Caco-2 (cell line): ENCODE results near the gene LDAH. TPM values are rescaled to one million over a fixed set of nuclear protein-coding genes. Genes with fewer than 3 reads are reported as not detected.

ENCODE experiments used
- BruUV-seq: library from RNA; stranded (reverse); fragments of 400-500 nt; replicated peaks from 2 replicates; lab custom pipeline; 2021; lab: Mats Ljungman, UMichigan
- CTCF ChIA-PET: fragments of 300-600 bp; sonication (Branson Sonifier 250); formaldehyde crosslinking; loops from one replicate; lab custom pipeline; 2022; ENCODE audit warnings: antibody characterized with exemption; lab: Charles Lee
- POLR2A ChIA-PET: fragments of 300-600 bp; sonication (Branson Sonifier 250); formaldehyde crosslinking; loops from one replicate; lab custom pipeline; 2022; ENCODE audit warnings: antibody characterized with exemption; lab: Charles Lee
- DNase-seq, 2 experiments: peaks; one replicate each; pipeline versions ENCODE4 v3.0.0 to v3.0.0-alpha.2; 2020 to 2022
- H3K27me3 ChIP-seq: replicated peaks from 2 replicates; pipeline ENCODE4 v1.6.0; 2011; ENCODE audit warnings: low read length; ENCODE audit not compliant: control insufficient read depth, insufficient read depth
- H3K36me3 ChIP-seq: 2 replicates; pipeline ENCODE4 v1.5.1; 2011; ENCODE audit warnings: low read length; ENCODE audit not compliant: control insufficient read depth, insufficient read depth
- H3K4me1 ChIP-seq: fragments of 250-450 bp; sonication (Bioruptor Pico); 2 replicates; pipeline ENCODE4 v1.5.1; 2020; ENCODE audit warnings: mild to moderate bottlenecking
- H3K4me3 ChIP-seq: 2 replicates; pipeline ENCODE4 v1.5.1; 2011; ENCODE audit warnings: low read depth, mild to moderate bottlenecking, control low read depth, low read length
- H3K9me3 ChIP-seq: fragments of 250-450 bp; sonication (Bioruptor Pico); 2 replicates; pipeline ENCODE4 v1.5.1; 2020; ENCODE audit warnings: mild to moderate bottlenecking, moderate library complexity
- H3K27ac Mint-ChIP-seq: one replicate; pipeline ENCODE4 v1.8.0; 2022; ENCODE audit warnings: mixed read lengths; ENCODE audit not compliant: unreplicated experiment
- H3K27me3 Mint-ChIP-seq: one replicate; pipeline ENCODE4 v1.8.0; 2022; ENCODE audit warnings: mixed read lengths; ENCODE audit not compliant: insufficient read depth, unreplicated experiment
- H3K36me3 Mint-ChIP-seq: one replicate; pipeline ENCODE4 v1.8.0; 2022; ENCODE audit warnings: mild to moderate bottlenecking, mixed read lengths; ENCODE audit not compliant: insufficient read depth, unreplicated experiment
- H3K4me1 Mint-ChIP-seq: one replicate; pipeline ENCODE4 v1.8.0; 2022; ENCODE audit warnings: low read depth, mixed read lengths; ENCODE audit not compliant: unreplicated experiment
- H3K4me3 Mint-ChIP-seq: one replicate; pipeline ENCODE4 v1.8.0; 2022; ENCODE audit warnings: mild to moderate bottlenecking, moderate library complexity, mixed read lengths; ENCODE audit not compliant: unreplicated experiment
- H3K9me3 Mint-ChIP-seq: one replicate; pipeline ENCODE4 v1.8.0; 2022; ENCODE audit warnings: mixed read lengths; ENCODE audit not compliant: unreplicated experiment
- intact Hi-C: fragments of 100-400 bp; cut with micrococcal nuclease; formaldehyde crosslinking; loops from one replicate; pipeline ENCODE4 v1.10.0; 2022; ENCODE audit not compliant: unreplicated experiment
- total RNA-seq: library from RNA; stranded (reverse); gene quantifications from 2 replicates; pipeline ENCODE4 v1.2.3, GENCODE V29; 2022
- TF ChIP-seq, protein P1 (sequence below), 2 experiments: fragments of 200-600 bp in 1 of 2; IDR thresholded peaks; 1 replicate in 1 of 2; 2 replicates in 1 of 2; pipeline versions ENCODE4 v1.5.1 to v1.8.0; 2011 to 2022; ENCODE audit warnings: antibody characterized with exemption in 1 of 2, control low read depth in 1 of 2, inconsistent platforms in 1 of 2, low read depth in 1 of 2, low read length in 1 of 2, mild to moderate bottlenecking in 1 of 2, moderate library complexity in 1 of 2; ENCODE audit not compliant: insufficient read depth in 1 of 2, severe bottlenecking in 1 of 2, unreplicated experiment in 1 of 2

The LDAH gene
- total RNA-seq, 1 experiment from 2014 or later: 40.5 TPM

DNA sequence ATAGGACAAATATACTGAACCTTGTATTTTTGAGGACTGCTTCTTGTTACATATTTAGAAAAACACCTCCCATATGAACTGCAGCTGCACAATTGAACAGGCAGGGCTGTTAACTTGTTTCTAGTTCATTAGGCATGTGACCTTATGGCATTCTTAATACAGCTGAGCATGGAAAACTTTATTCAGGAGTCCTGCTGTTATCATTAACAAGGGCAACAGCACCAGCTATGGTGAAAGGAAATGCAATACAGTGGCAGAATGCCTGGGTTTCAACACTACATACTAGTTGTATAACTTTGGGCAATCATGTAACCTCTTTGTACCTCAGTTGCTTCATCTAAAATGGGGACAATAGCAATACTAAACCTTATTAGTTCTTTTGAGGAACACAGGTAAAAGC lies 84.1 kb downstream of the LDAH start:
- Mint-ChIP-seq H3K27ac (no peak overlapping the region), H3K9me3 (no peaks in the 10 kb centered on the region), H3K4me3 (no peak overlapping the region), H3K4me1 (peaks cover 4% of the 10 kb centered on the region), H3K27me3 (no peaks in the 10 kb centered on the region), H3K36me3 (peaks cover 25% of the 10 kb centered on the region)
- intact Hi-C loops: no loop called here
- Histone ChIP-seq H3K4me1 (no peaks in the 10 kb centered on the region), H3K27me3 (no peaks in the 10 kb centered on the region), H3K9me3 (no peaks in the 10 kb centered on the region), H3K36me3 (no peaks in the 10 kb centered on the region), H3K4me3 (no peak overlapping the region)
- CTCF ChIA-PET: no interaction called here
- TF ChIP-seq, protein P1, sequence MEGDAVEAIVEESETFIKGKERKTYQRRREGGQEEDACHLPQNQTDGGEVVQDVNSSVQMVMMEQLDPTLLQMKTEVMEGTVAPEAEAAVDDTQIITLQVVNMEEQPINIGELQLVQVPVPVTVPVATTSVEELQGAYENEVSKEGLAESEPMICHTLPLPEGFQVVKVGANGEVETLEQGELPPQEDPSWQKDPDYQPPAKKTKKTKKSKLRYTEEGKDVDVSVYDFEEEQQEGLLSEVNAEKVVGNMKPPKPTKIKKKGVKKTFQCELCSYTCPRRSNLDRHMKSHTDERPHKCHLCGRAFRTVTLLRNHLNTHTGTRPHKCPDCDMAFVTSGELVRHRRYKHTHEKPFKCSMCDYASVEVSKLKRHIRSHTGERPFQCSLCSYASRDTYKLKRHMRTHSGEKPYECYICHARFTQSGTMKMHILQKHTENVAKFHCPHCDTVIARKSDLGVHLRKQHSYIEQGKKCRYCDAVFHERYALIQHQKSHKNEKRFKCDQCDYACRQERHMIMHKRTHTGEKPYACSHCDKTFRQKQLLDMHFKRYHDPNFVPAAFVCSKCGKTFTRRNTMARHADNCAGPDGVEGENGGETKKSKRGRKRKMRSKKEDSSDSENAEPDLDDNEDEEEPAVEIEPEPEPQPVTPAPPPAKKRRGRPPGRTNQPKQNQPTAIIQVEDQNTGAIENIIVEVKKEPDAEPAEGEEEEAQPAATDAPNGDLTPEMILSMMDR (IDR thresholded peaks at IDR 0.05; ENCODE audit: insufficient read depth in 1 of 2, low read depth in 1 of 2, low read length in 1 of 2, severe bottlenecking in 1 of 2, unreplicated experiment in 1 of 2): no peak
- no TSS peak for BruUV-seq
- DNase-seq: no peak
- POLR2A ChIA-PET: no interaction called here

DNA sequence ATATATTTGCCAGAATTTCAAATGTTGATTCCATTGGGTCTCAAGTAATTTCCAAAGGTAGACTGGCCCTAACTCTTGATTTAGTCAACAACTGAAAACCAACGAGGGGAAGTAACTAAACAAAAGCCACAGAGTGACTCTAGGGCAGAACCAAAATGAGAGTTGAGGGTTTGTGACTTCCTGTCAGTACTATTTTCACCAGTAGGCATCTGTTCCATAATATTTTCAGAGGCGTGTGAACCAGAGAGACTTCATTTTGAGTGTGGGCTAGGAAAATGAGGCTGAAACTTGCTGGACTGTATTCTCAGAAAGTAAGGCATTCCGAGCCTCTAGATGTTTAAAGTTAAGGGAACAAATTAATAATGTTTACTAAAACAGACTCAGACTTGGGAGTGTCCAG lies 85.4 kb downstream of the LDAH start:
- Mint-ChIP-seq H3K27me3 (no peaks in the 10 kb centered on the region), H3K4me3 (no peak overlapping the region), H3K36me3 (peaks cover 26% of the 10 kb centered on the region), H3K27ac (no peak overlapping the region), H3K4me1 (no peaks in the 10 kb centered on the region), H3K9me3 (no peaks in the 10 kb centered on the region)
- no TSS peak for BruUV-seq
- Histone ChIP-seq H3K9me3 (no peaks in the 10 kb centered on the region), H3K4me1 (no peaks in the 10 kb centered on the region), H3K4me3 (no peak overlapping the region), H3K36me3 (no peaks in the 10 kb centered on the region), H3K27me3 (no peaks in the 10 kb centered on the region)
- TF ChIP-seq, protein P1 (IDR thresholded peaks at IDR 0.05; ENCODE audit: insufficient read depth in 1 of 2, low read depth in 1 of 2, low read length in 1 of 2, severe bottlenecking in 1 of 2, unreplicated experiment in 1 of 2): no peak
- DNase-seq: no peak
- CTCF ChIA-PET: no interaction called here
- intact Hi-C loops: no loop called here
- POLR2A ChIA-PET: no interaction called here

DNA sequence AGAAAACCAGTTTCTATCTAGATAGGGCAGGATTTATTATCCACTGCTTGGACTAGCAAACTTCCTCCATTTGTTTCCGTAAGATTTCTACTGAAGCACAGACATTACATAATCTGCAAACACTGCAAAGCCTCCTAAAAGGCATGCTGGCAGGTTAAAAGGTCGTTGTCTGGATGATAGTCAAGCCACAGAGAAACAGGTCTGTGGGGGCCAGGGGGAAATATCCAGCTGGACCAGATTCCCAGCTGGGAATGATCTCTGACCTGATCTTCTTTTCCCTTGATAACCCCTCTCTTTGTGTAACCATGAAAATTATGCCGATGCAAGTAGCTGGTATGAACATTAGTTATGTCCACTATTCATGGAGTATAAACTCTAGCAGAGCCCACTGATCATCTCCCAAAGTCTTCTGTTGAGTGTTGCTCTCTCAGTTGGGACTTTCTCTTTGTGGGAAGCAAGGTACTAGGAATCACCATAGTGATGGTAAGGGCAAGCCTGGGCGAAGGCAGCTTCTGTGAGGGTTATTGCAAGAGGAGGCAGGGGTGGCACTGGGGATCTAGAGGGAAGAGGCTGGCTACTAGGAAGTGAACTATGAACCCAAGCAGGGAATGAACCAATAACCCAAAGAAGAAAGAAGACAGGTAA lies 94.7 kb downstream of the LDAH start:
- peak; percentile 93 to 94 for DNase-seq
- Histone ChIP-seq H3K4me3 (no peak overlapping the region), H3K9me3 (no peaks in the 10 kb centered on the region), H3K36me3 (no peaks in the 10 kb centered on the region; the same call in 1 of the 2 replicates), H3K27me3 (no peaks in the 10 kb centered on the region), H3K4me1 (peaks cover 41% of the 10 kb centered on the region)
- intact Hi-C loops: loop anchor here (1.0 to 2.0 kb wide), 6 partner anchors 18 to 235 kb away; no protein-coding TSS in a partner anchor
- peak overlapping the region; percentile 63 for H3K4me3 Mint-ChIP-seq
- peak overlapping the region; percentile 88 for H3K27ac Mint-ChIP-seq
- BruUV-seq: no TSS peak
- H3K36me3 Mint-ChIP-seq: peaks cover 13% of the 10 kb centered on the region
- no peaks in the 10 kb centered on the region for H3K9me3 Mint-ChIP-seq
- H3K4me1 Mint-ChIP-seq: peaks cover 18% of the 10 kb centered on the region
- POLR2A ChIA-PET: interaction anchor here (0.6 to 1.3 kb wide), 4 partner anchors 20 to 281 kb away, joined by 3 to 6 read pairs (median 4); partner anchors contain the start of gene RHOB
- TF ChIP-seq, protein P1 (IDR thresholded peaks at IDR 0.05; ENCODE audit: insufficient read depth in 1 of 2, low read depth in 1 of 2, low read length in 1 of 2, severe bottlenecking in 1 of 2, unreplicated experiment in 1 of 2): no peak
- CTCF ChIA-PET: interaction anchor here (0.6 to 1.3 kb wide), 5 partner anchors 19 to 319 kb away, joined by 3 to 6 read pairs (median 4); no protein-coding TSS in a partner anchor
- no peaks in the 10 kb centered on the region for H3K27me3 Mint-ChIP-seq
